Ovary (tissue), 9 donors: Measurements from ENCODE around the gene UPK3A. TPM values are rescaled to one million over a fixed set of nuclear protein-coding genes. Genes with fewer than 3 reads are reported as not detected.

ENCODE experiments used
- DNase-seq, 5 donors: peaks; one replicate each; pipeline ENCODE4 v3.0.0-alpha.2; 2019 to 2020
- H3K27ac ChIP-seq, 2 donors: fragments of 200-600 bp; one replicate each; pipeline versions ENCODE4 v1.5.1 to v1.8.0; 2019 to 2022
- H3K27me3 ChIP-seq: fragments of 200-600 bp; one replicate; pipeline ENCODE4 v1.8.0; 2022
- H3K36me3 ChIP-seq: fragments of 200-600 bp; sonication (generic); one replicate; pipeline ENCODE4 v1.5.1; 2019
- H3K4me1 ChIP-seq: one replicate; pipeline ENCODE4 v1.8.1; 2013; ENCODE audit warnings: mild to moderate bottlenecking, moderate library complexity; ENCODE audit not compliant: insufficient read depth
- H3K4me3 ChIP-seq: fragments of 200-600 bp; sonication (generic); one replicate; pipeline ENCODE4 v1.5.1; 2017
- H3K9me3 ChIP-seq, 2 donors: fragments of 200-600 bp in 1 of 2; sonication (generic) in 1 of 2; one replicate each; pipeline versions ENCODE4 v1.5.1 to v1.8.1; 2013 to 2019; ENCODE audit warnings: mild to moderate bottlenecking in 1 of 2, moderate library complexity in 1 of 2
- EP300 ChIP-seq: sonication (generic); formaldehyde crosslinking; IDR thresholded peaks from one replicate; pipeline ENCODE4 v1.6.1; 2017; ENCODE audit warnings: antibody characterized with exemption
- POLR2A ChIP-seq: fragments of 450-650 bp; IDR thresholded peaks from one replicate; pipeline ENCODE4 v1.6.1; 2017; ENCODE audit warnings: antibody characterized with exemption, mild to moderate bottlenecking, moderate library complexity
- WGBS, 3 donors: extraction: QIAGEN DNeasy Blood & Tissue Kit in 1 of 3; methylation state at CpG; one replicate each; pipeline versions ENCODE4 v1.1.5 to v1.1.7; 2013 to 2017; 5-methylcytosine and 5-hydroxymethylcytosine counted together
- intact Hi-C, 4 donors: fragments of 100-400 bp; cut with DNase I; formaldehyde crosslinking; loops; one replicate each; pipeline versions ENCODE4 v1.11.0 to v1.15.1; 2022 to 2023
- polyA plus RNA-seq, 2 donors: library from polyadenylated mRNA; stranded (reverse); fragments of 200-250 nt in 1 of 2; fragments of 350-450 nt in 1 of 2; fragmentation: Illumina TruSeq in 1 of 2; extraction: RNeasy Lipid Tissue Mini Kit (QIAGEN cat#74804) in 1 of 2; gene quantifications; one replicate each; pipeline ENCODE4 v1.2.3, GENCODE V29; 2013 to 2014
- total RNA-seq, 7 donors: library from RNA; depleted of rRNA in 2 of 7; stranded (reverse); fragments of >200 nt in 2 of 7; fragmentation: NEBNext Ultra II Directional in 3 of 7; extraction: Animal tissue kit (Norgen Biotek cat#: 25700) in 3 of 7; gene quantifications; one replicate each; pipeline versions ENCODE4 v1.1.0 to v1.2.4, GENCODE V29; 2016 to 2023
- TF ChIP-seq, protein P1 (sequence below), 3 donors: fragments of 450-650 bp in 2 of 3; fragments of 200-600 bp in 1 of 3; IDR thresholded peaks; one replicate each; pipeline versions ENCODE4 v1.5.1 to v1.8.0; 2016 to 2022; ENCODE audit warnings: antibody characterized with exemption in 3 of 3, mild to moderate bottlenecking in 1 of 3
- donor health status: DM: no; HTN: no; CAD: no; lungs with moderate emphysema.
- donor health status: DM: no; HTN: no; CAD: no.
- donor health status: Bipolar disorder and iron deficiency.
- donor health status: DM: yes; HTN: yes; CAD: no.
- donor health status: DM: no; HTN: no; CAD: no.
- donor health status: DM: yes; HTN: yes; CAD: no.

UPK3A gene
- total and polyA plus RNA-seq, 9 donors = 0.22 TPM; not detected in 8

DNA sequence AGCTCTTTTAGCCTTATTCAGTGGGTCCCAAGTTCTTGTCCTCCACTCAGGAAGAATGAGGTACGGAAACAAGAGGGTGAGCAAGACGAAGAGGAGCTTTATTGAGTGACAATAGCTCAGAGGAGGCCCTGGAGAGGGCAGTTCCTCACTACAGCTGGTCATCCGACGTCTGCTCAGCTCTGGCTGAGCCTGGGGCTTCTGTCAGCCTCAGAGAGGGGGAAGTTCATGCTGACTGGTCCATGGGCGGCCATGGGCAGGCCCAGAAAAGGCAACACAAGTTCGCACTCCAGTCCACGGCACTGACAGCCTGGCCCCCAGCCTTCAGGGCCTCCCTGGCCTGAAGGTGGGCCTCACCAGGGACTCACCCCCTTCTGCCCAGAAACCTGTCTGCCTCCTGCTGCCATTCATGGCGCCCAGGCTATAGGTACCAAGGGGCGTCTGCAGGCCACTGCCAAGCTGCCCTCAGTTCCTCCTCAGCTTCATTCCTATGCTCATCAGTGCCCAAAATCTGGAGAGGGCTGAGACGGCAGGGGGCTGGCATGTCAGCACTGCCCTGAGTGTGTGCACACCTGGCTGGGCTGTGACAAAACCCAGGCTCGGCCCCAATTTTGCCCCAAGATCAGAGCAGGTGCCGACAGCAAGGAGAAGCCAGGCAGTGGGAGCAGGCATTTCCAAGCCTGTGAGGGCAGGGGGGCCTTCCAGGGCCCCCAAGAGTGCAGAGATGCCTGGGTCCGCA lies 22.4 kb upstream of the UPK3A start:
- intact Hi-C loops = loop anchor here in 2 of 4 donors (5.0 to 10.0 kb wide), 2 partner anchors 158 to 160 kb away; no protein-coding TSS in a partner anchor
- DNase-seq = no peak
- no peak overlapping the region for H3K4me3 ChIP-seq
- no peak for TF ChIP-seq EP300
- TF ChIP-seq, protein P1, sequence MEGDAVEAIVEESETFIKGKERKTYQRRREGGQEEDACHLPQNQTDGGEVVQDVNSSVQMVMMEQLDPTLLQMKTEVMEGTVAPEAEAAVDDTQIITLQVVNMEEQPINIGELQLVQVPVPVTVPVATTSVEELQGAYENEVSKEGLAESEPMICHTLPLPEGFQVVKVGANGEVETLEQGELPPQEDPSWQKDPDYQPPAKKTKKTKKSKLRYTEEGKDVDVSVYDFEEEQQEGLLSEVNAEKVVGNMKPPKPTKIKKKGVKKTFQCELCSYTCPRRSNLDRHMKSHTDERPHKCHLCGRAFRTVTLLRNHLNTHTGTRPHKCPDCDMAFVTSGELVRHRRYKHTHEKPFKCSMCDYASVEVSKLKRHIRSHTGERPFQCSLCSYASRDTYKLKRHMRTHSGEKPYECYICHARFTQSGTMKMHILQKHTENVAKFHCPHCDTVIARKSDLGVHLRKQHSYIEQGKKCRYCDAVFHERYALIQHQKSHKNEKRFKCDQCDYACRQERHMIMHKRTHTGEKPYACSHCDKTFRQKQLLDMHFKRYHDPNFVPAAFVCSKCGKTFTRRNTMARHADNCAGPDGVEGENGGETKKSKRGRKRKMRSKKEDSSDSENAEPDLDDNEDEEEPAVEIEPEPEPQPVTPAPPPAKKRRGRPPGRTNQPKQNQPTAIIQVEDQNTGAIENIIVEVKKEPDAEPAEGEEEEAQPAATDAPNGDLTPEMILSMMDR (IDR thresholded peaks at IDR 0.05) = no peak
- TF ChIP-seq POLR2A = no peak
- peaks cover 2% of the 10 kb centered on the region for H3K4me1 ChIP-seq
- H3K27me3 ChIP-seq = no peaks in the 10 kb centered on the region
- H3K36me3 ChIP-seq = no peaks in the 10 kb centered on the region
- no peaks in the 10 kb centered on the region for H3K9me3 ChIP-seq
- H3K27ac ChIP-seq = no peak overlapping the region
- 69 to 90% (median 89%) methylated on average over 11 to 13 of the region's 13 CpGs for WGBS, 3 donors

DNA sequence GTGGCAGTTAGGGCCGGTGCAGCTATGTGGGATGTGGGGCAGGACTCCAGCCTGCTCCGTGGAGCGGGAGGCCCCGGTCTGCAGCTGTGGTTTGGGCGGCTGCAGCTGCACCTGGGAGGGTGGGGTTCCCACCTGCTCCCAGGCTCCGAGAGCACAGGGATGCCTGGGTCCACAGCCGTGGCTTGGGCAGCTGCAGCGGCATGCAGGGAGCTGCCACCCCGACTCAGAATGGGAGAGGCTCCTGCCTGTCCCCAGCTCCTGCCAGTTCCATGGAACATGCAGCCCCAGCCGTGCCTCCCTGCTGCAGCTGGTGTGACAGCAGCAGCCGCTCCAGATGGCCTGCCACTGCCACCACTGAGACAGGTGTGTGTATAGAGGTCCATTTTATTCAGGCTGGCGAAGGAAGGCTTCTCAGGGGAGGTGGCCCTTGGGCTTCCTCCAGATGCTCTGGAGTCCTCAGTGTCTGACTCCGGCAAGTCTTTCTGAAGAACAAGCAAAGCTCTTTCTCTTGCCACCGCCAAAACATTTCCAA lies 21.8 kb upstream of the UPK3A start:
- Histone ChIP-seq H3K9me3 (no peaks in the 10 kb centered on the region), H3K4me3 (no peak overlapping the region), H3K27ac (no peak overlapping the region), H3K36me3 (no peaks in the 10 kb centered on the region), H3K4me1 (peaks cover 2% of the 10 kb centered on the region), H3K27me3 (no peaks in the 10 kb centered on the region)
- 88 to 91% (median 89%) methylated on average over 13 to 14 of the region's 14 CpGs for WGBS, 3 donors
- intact Hi-C loops = loop anchor here in 2 of 4 donors (5.0 to 10.0 kb wide), 2 partner anchors 158 to 159 kb away; no protein-coding TSS in a partner anchor
- no peak for DNase-seq
- TF ChIP-seq, protein P1 (IDR thresholded peaks at IDR 0.05) = no peak
- TF ChIP-seq POLR2A = no peak
- no peak for TF ChIP-seq EP300

- TF ChIP-seq, protein P1 (IDR thresholded peaks at IDR 0.05) = peak in 2 of 3 donors; percentile 59 to 64
- TF ChIP-seq EP300 (no peak), POLR2A (no peak)
- Histone ChIP-seq H3K36me3 (no peaks in the 10 kb centered on the region), H3K4me3 (no peak overlapping the region), H3K9me3 (no peaks in the 10 kb centered on the region), H3K27me3 (no peaks in the 10 kb centered on the region), H3K4me1 (peaks cover 2% of the 10 kb centered on the region), H3K27ac (no peak overlapping the region)
- intact Hi-C loops = loop anchor here in 2 of 4 donors (5.0 to 10.0 kb wide), 2 partner anchors 159 kb away; no protein-coding TSS in a partner anchor
- WGBS, 3 donors = 26 to 33% (median 32%) methylated on average over 17 of the region's 17 CpGs
- peak; percentile 54 to 80 (median 68) for DNase-seq
These were observed 21.1 kb upstream of the UPK3A start for GRCh38 chr22:45263463-45264269.

DNA sequence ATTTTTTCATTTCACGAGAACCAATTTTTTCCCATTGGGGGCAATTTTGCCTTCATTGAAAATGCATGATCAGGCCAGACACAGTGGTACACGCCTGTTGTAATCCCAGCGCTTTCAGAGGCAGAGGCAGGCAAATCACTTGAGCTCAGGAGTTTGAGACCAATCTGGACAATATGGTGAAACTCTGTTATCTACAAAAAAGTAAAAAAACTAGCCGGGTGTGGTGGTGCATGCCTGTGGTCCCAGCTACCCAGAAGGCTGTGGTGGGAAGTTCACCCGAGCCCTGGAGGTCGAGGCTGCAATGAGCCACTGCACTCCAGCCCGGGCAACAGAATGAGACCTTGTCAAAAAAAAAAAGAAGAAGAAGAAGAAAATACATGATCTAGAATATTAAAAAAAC lies 19.2 kb upstream of the UPK3A start:
- Histone ChIP-seq H3K27ac (no peak overlapping the region), H3K27me3 (no peaks in the 10 kb centered on the region), H3K4me1 (peaks cover 2% of the 10 kb centered on the region), H3K4me3 (no peak overlapping the region), H3K9me3 (no peaks in the 10 kb centered on the region), H3K36me3 (no peaks in the 10 kb centered on the region)
- TF ChIP-seq EP300 (no peak), POLR2A (no peak)
- TF ChIP-seq, protein P1 (IDR thresholded peaks at IDR 0.05) = no peak
- DNase-seq = no peak
- intact Hi-C loops = loop anchor here in 3 of 4 donors (5.0 to 10.0 kb wide), 3 partner anchors 161 to 287 kb away; no protein-coding TSS in a partner anchor
- WGBS, 3 donors = 57 to 70% (median 66%) methylated on average over 7 of the region's 7 CpGs
